ENCODE data around the gene STAMBPL1.

The STAMBPL1 gene

DNA sequence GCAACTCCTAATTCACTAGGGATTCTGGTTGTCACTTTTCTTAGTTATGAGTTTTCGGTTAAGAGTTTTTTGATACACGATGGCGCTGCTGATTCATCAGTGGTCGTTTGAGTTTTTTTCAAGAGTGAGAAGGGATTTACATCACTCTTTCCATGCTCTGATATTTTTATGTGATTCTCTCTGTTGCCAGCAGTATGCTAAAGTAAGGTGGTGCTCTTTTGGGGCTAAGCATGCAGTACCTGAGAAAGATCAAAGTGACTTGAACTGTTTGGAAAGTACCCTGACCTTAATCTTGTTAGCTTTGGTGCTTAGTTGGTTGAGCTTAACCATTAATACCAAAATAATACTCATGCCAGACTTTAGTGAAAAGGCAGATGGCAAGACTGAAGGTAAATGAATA lies 28.1 kb downstream of the STAMBPL1 start:
- TF ChIP-seq, protein P1, sequence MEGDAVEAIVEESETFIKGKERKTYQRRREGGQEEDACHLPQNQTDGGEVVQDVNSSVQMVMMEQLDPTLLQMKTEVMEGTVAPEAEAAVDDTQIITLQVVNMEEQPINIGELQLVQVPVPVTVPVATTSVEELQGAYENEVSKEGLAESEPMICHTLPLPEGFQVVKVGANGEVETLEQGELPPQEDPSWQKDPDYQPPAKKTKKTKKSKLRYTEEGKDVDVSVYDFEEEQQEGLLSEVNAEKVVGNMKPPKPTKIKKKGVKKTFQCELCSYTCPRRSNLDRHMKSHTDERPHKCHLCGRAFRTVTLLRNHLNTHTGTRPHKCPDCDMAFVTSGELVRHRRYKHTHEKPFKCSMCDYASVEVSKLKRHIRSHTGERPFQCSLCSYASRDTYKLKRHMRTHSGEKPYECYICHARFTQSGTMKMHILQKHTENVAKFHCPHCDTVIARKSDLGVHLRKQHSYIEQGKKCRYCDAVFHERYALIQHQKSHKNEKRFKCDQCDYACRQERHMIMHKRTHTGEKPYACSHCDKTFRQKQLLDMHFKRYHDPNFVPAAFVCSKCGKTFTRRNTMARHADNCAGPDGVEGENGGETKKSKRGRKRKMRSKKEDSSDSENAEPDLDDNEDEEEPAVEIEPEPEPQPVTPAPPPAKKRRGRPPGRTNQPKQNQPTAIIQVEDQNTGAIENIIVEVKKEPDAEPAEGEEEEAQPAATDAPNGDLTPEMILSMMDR (IDR thresholded peaks at IDR 0.05; ENCODE audit: control insufficient read depth, extremely low read depth, insufficient read depth) = no peak
- H3K4me3 ChIP-seq (ENCODE audit: low read depth, low read length) = no peak overlapping the region
- no peak for DNase-seq (ENCODE audit: low read depth)

DNA sequence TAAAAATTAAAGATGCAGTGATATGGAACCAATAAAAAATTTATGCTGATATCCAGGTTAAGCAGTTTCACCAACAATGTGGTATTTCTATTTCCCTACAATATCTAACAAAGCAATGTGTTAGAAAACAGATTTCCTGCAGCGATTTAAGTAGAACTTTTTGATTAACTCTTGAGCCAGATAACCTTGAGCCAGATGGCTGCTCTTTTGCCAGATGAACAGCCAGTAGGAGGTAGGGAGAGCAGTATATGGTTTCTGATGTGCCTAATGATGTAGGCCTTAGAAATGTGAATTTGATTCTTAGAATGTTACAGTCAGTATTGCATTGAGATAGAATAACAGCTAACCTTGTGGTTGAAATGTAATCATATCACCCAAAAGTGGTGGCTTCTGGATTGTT lies 31.1 kb downstream of the STAMBPL1 start:
- H3K4me3 ChIP-seq (ENCODE audit: low read depth, low read length) = no peak overlapping the region
- DNase-seq (ENCODE audit: low read depth) = no peak
- TF ChIP-seq, protein P1 (IDR thresholded peaks at IDR 0.05; ENCODE audit: control insufficient read depth, extremely low read depth, insufficient read depth) = no peak

DNA sequence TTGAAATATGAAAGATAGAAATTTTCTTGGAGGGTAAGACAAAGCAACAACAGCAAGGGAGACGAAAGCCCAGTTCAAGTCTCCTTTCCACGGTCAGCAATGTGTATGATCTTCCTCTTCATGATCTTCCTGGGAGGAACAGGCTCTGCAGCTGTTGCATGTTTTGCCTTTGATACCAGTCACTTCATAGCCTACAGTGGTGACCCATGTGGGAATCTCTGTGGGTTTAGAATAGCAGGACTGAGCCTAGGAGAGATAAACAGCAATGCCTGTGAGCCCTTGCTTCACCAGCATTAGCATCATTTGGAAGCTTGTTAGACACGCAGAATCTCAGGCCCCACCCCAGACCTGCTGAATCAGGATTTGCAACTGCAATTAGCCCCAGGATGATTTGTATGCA lies 31.8 kb downstream of the STAMBPL1 start:
- DNase-seq (ENCODE audit: low read depth) = no peak
- TF ChIP-seq, protein P1 (IDR thresholded peaks at IDR 0.05; ENCODE audit: control insufficient read depth, extremely low read depth, insufficient read depth) = no peak
- H3K4me3 ChIP-seq (ENCODE audit: low read depth, low read length) = no peak overlapping the region

DNA sequence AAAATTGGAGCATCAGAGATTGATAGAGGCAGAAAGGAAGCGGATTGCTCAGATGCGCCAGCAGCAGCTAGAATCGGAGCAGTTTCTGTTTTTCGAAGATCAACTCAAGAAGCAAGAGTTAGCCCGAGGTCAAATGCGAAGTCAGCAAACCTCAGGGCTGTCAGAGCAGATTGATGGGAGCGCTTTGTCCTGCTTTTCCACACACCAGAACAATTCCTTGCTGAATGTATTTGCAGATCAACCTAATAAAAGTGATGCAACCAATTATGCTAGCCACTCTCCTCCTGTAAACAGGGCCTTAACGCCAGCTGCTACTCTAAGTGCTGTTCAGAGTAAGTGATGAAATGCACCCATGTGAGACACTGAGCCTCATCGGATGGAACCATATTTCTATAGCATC lies 33.1 kb downstream of the STAMBPL1 start:
- TF ChIP-seq, protein P1 (IDR thresholded peaks at IDR 0.05; ENCODE audit: control insufficient read depth, extremely low read depth, insufficient read depth) = no peak
- peak; percentile 73 for DNase-seq (ENCODE audit: low read depth)
- no peak overlapping the region for H3K4me3 ChIP-seq (ENCODE audit: low read depth, low read length)

DNA sequence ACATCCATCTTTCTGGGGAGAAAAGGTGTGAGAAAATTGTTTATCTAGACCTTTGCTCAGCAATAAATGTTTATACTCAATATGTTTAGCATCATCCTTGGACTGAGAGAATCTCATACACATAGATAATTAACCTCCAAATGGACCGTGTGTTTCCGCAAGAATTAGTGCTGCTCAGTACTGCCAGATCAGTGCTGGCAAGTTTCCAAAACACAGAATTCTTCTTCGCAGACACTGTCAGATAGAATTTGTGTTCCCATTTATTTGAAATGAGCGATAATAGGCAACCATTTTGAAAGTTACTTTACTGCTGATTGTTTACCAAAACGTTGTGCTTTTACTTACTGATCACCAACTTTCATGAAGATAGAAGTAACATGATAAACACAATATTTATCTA lies 33.7 kb downstream of the STAMBPL1 start:
- TF ChIP-seq, protein P1 (IDR thresholded peaks at IDR 0.05; ENCODE audit: control insufficient read depth, extremely low read depth, insufficient read depth) = no peak
- no peak for DNase-seq (ENCODE audit: low read depth)
- H3K4me3 ChIP-seq (ENCODE audit: low read depth, low read length) = no peak overlapping the region

DNA sequence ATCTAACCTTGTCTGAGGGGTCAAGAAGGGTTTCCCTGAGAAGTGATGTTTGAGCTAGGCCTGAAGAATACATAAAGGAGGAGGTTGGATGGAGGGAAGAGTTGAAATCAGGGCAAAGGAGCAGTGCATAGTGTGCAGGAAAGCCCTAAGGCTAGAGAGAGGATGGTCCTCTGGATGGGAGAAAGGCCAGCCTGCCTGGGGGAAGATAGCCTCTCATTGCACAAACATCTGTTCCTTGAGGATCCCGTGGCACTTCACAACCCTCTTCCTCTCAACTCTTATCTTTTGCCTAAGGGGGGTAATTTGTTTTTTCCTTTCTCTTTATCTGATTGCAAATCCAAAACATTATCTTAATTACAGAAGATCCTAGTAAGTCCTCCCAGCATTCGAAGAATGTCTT lies 35.7 kb downstream of the STAMBPL1 start:
- TF ChIP-seq, protein P1 (IDR thresholded peaks at IDR 0.05; ENCODE audit: control insufficient read depth, extremely low read depth, insufficient read depth) = no peak
- DNase-seq (ENCODE audit: low read depth) = no peak
- no peak overlapping the region for H3K4me3 ChIP-seq (ENCODE audit: low read depth, low read length)

DNA sequence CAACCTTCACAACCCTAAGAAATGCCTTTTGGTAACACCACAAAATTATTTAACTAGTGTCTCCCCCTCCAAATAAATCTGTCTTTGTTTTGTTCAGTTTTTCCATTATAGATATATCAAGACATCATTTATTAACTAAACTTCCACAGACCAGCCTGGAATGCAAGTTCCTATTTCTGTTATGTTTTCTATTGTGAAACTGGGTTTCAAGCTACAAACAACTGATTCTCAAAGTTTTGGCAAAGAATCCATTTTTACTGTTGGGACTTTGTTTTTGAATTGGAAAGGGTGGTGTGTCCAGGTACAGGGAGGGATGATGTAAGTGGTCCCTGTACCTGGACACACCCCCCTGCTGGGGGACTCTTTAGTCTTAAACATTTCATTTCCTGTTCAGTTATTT lies 36.2 kb downstream of the STAMBPL1 start:
- DNase-seq (ENCODE audit: low read depth) = no peak
- no peak overlapping the region for H3K4me3 ChIP-seq (ENCODE audit: low read depth, low read length)
- TF ChIP-seq, protein P1 (IDR thresholded peaks at IDR 0.05; ENCODE audit: control insufficient read depth, extremely low read depth, insufficient read depth) = no peak
